T-cell (primary cell): ENCODE results near the gene ZFP28. TPM values are rescaled to one million over a fixed set of nuclear protein-coding genes. Genes with fewer than 3 reads are reported as not detected.
A peak's percentile ranks its signal among the peaks of the same experiment; 100 is the strongest.

Experiments
- ATAC-seq, 4 experiments: fragments of 200-7000 bp in 3 of 4; fragments of 150-1000 bp in 1 of 4; cut with Tn5 transposase; replicated peaks in 1 of 4; 1 replicate in 3 of 4; 2 replicates in 1 of 4; pipeline ENCODE4 v1.10.0; 2021; ENCODE audit warnings: moderate library complexity in 3 of 4, mild to moderate bottlenecking in 2 of 4, moderate number of reproducible peaks in 1 of 4
- CTCF ChIA-PET, 2 donors: fragments of 300-600 bp; sonication (Branson Sonifier 250); formaldehyde crosslinking; loops; one replicate each; lab custom pipeline; 2022; ENCODE audit warnings: antibody characterized with exemption in 2 of 2; lab: Charles Lee
- POLR2A ChIA-PET, 2 donors: fragments of 300-600 bp; sonication (Branson Sonifier 250); formaldehyde crosslinking; loops; one replicate each; lab custom pipeline; 2022; ENCODE audit warnings: antibody characterized with exemption in 2 of 2; lab: Charles Lee
- DNase-seq, 35 experiments: peaks; one replicate each; pipeline versions ENCODE4 v3.0.0 to v3.0.0-alpha.2; 2013 to 2023
- H3K27ac ChIP-seq: one replicate; pipeline ENCODE4 v1.5.1; 2013; ENCODE audit warnings: low read length
- H3K27me3 ChIP-seq, 2 experiments: replicated peaks in 1 of 2; 1 replicate in 1 of 2; 2 replicates in 1 of 2; pipeline versions ENCODE4 v1.6.1 to v1.7.0; 2013; ENCODE audit warnings: low read length in 1 of 2, mixed read lengths in 1 of 2; ENCODE audit not compliant: control insufficient read depth in 2 of 2, insufficient read depth in 2 of 2; ENCODE audit errors: extremely low read depth in 1 of 2
- H3K36me3 ChIP-seq, 2 donors: 1 replicate in 1 of 2; 2 replicates in 1 of 2; pipeline versions ENCODE4 v1.6.1 to v1.7.0; 2013; ENCODE audit warnings: low read length in 1 of 2; ENCODE audit not compliant: control insufficient read depth in 2 of 2, insufficient read depth in 1 of 2; ENCODE audit errors: extremely low read depth in 1 of 2
- H3K4me1 ChIP-seq, 2 experiments: 1 replicate in 1 of 2; 2 replicates in 1 of 2; pipeline versions ENCODE4 v1.6.1 to v1.7.0; 2013; ENCODE audit warnings: low read length in 2 of 2, mixed read lengths in 1 of 2; ENCODE audit not compliant: insufficient read depth in 2 of 2, control insufficient read depth in 1 of 2; ENCODE audit errors: extremely low read depth in 1 of 2
- H3K4me3 ChIP-seq, 2 donors: 1 replicate in 1 of 2; 2 replicates in 1 of 2; pipeline versions ENCODE4 v1.5.1 to v1.7.0; 2013; ENCODE audit warnings: mild to moderate bottlenecking in 2 of 2, low read length in 1 of 2, moderate library complexity in 1 of 2; ENCODE audit not compliant: control insufficient read depth in 1 of 2; ENCODE audit errors: extremely low read depth in 1 of 2
- H3K9me3 ChIP-seq: 2 replicates; pipeline ENCODE4 v1.7.0; 2013
- H3K27ac Mint-ChIP-seq, 2 donors: one replicate each; pipeline ENCODE4 v1.8.0; 2020 to 2021; ENCODE audit warnings: mild to moderate bottlenecking in 2 of 2, mixed read lengths in 2 of 2
- H3K27me3 Mint-ChIP-seq, 2 donors: one replicate each; pipeline ENCODE4 v1.8.0; 2021 to 2022; ENCODE audit warnings: mixed read lengths in 2 of 2
- H3K36me3 Mint-ChIP-seq: one replicate; pipeline ENCODE4 v1.8.0; 2021; ENCODE audit warnings: mixed read lengths
- H3K4me1 Mint-ChIP-seq, 3 donors: one replicate each; pipeline ENCODE4 v1.8.0; 2020 to 2022; ENCODE audit warnings: mixed read lengths in 3 of 3, mild to moderate bottlenecking in 1 of 3
- H3K4me3 Mint-ChIP-seq, 3 donors: one replicate each; pipeline ENCODE4 v1.8.0; 2020 to 2022; ENCODE audit warnings: mild to moderate bottlenecking in 3 of 3, mixed read lengths in 3 of 3, moderate library complexity in 3 of 3
- H3K9me3 Mint-ChIP-seq, 3 donors: one replicate each; pipeline ENCODE4 v1.8.0; 2020 to 2022; ENCODE audit warnings: mixed read lengths in 3 of 3
- WGBS: methylation state at CpG from one replicate; pipeline ENCODE4 v1.1.5; 2013; ENCODE audit warnings: missing lambda C conversion rate; ENCODE audit not compliant: insufficient coverage; 5-methylcytosine and 5-hydroxymethylcytosine counted together
- total RNA-seq, 35 experiments: library from RNA in 6 of 35; stranded (reverse) in 6 of 35; fragments of 120-200 nt in 1 of 35; gene quantifications; one replicate each; pipeline versions ENCODE4 v1.2.1 to v1.2.4 and lab custom pipeline; 2013 to 2026

The ZFP28 gene
- total RNA-seq, 5 donors from 2014 or later (not counting 1 experiment from before 2014, with no cell fraction given) = 4.2 to 12.2 (median 9.8) TPM

DNA sequence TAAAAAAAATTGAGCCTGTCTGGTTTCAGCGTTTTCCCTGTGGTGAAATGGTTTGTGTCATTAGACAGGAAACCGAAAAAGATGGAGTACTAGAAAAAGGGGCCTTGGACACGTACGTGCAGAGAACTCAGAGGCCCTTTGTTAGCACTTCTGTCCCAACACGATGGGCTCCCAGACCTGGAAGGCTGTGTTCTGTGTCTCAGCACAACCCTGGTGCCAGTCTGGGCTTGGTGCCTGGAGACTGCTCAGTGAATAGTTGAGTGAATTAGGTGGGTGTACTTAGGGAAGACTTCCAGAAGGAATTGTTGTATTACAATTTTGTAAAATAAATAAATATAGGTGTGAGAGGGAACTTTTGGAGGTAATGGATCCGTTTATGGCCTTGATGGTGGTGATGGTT, 65.1 kb downstream of the ZFP28 start:
- peaks cover 17% of the 10 kb centered on the region for H3K9me3 ChIP-seq
- DNase-seq = no peak

More for the DNA sequence above, 65.1 kb downstream of the ZFP28 start:
- Mint-ChIP-seq H3K9me3 (peaks cover 21 to 66% (median 55%) of the 10 kb centered on the region in 3 donors), H3K4me3 (no peak overlapping the region), H3K4me1 (peaks cover 0 to 5% (median 4%) of the 10 kb centered on the region in 3 donors), H3K36me3 (peaks cover 77% of the 10 kb centered on the region), H3K27me3 (no peaks in the 10 kb centered on the region), H3K27ac (no peak overlapping the region)
- Histone ChIP-seq H3K4me3 (peak overlapping the region in 1 of 2 donors; percentile 5), H3K36me3 (peaks cover 12 to 13% of the 10 kb centered on the region in 2 donors), H3K27me3 (no peaks in the 10 kb centered on the region), H3K4me1 (no peaks in the 10 kb centered on the region), H3K27ac (no peak overlapping the region)
- WGBS = 87% methylated on average over 5 of the region's 6 CpGs
- no peak for ATAC-seq
- ChIA-PET CTCF (no interaction called here), POLR2A (no interaction called here)

Other genes starting within 250 kb of the ZFP28 start
- gene ZSCAN5A, start 224.1 kb upstream of the ZFP28 start, total RNA-seq = 10 to 100 TPM in 4 of 5 donors, 1 to 10 TPM in 1; 9.5 to 12.7 (median 11.1) TPM
- gene ZNF582, start 145.4 kb upstream of the ZFP28 start, total RNA-seq = 1 to 10 TPM; 1.6 to 7.9 (median 6.0) TPM
- 10 to 100 TPM in 1 of 5 donors, 1 to 10 TPM in 4; 3.3 to 10.7 (median 7.8) TPM for gene ZNF583, start 134.6 kb upstream of the ZFP28 start, total RNA-seq
- 1 to 10 TPM in 4 of 5 donors, under 1 TPM in 1; 0.56 to 5.2 (median 1.8) TPM for gene ZNF667, start 61.6 kb upstream of the ZFP28 start, total RNA-seq
- 1 to 10 TPM; 1.4 to 3.5 (median 2.2) TPM for gene ZNF471, start 31.1 kb upstream of the ZFP28 start, total RNA-seq
- gene ZNF470, start 28.5 kb downstream of the ZFP28 start, total RNA-seq = 1 to 10 TPM; 1.5 to 7.2 (median 5.8) TPM
- gene ZNF71, start 56.4 kb downstream of the ZFP28 start, total RNA-seq = 10 to 100 TPM in 1 of 5 donors, 1 to 10 TPM in 4; 5.1 to 10.4 (median 9.3) TPM
- not detected for gene SMIM17, start 104.2 kb downstream of the ZFP28 start, total RNA-seq
- 10 to 100 TPM in 1 of 5 donors, 1 to 10 TPM in 2, under 1 TPM in 2; 0.28 to 11.7 (median 4.0) TPM for gene ZNF835, start 132.8 kb downstream of the ZFP28 start, total RNA-seq